NCI-H1417 (cell line): ENCODE results near the gene ABCB9.
A peak's percentile ranks its signal among the peaks of the same experiment; 100 is the strongest.

Experiments used
- DNase-seq, 3 experiments: peaks; one replicate each; lab custom pipeline; 2025; lab: John Stamatoyannopoulos, UW

The ABCB9 gene

DNA sequence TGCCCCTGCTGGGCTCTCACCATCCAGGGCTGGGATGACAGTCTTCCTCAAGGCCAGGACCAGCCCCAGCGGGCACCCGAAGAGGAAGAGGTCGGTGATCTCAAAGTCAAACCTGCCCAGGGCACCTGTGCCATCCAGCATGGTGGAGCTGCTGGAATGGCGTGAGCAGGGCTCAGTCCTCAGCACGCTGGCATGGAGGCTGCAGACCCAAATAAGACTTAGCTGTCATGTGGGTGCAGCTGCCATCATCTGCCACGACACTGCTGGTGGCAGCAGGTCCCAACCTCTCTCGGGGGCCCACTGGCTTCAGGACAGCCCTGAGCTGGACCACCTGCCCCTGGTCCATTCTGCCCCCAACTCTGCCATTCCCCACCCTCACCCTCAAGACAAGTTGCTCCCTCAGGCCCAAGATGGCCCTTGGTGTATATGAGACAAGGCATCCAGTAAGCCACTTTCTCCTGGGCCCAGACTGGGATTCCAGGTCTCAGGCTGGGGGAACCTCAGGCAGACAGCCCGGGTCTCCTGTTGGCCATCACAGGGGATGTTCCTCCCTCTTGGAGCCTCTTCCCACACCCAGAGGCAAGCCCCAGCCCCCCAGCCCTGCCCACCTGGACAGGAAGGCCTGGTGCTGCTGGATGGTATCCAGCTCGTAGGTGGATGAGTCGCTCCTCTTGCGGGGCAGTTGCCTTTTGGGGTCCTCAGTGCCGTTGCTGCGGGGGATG is 28.7 kb upstream of the ABCB9 start:
- DNase-seq: no peak

GRCh38 chr12:122994140-122994675 is 27.9 kb upstream of the ABCB9 start:
- DNase-seq: no peak

DNA sequence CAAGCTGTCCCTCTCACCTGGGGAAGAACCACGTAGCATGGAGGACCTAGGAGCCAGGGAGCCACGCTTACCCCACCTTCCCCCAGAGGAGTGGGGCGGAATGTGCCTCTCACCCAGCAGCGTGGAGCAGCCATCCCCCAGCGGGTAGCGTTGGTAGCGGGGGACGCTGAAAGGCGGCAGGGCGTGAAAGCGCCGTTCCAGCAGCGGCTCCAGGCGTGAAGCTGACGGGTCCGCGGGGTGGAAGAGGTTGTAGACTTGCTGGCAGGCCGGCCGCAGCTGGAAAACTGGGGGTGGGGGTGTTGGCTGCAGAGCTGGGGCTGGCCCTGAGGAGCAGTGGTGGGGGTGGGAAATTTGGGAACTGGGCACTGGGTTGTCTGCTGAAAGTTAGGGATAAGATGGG is 26.1 kb upstream of the ABCB9 start:
- DNase-seq: no peak

- DNase-seq: no peak
These were observed 25.5 kb upstream of the ABCB9 start for GRCh38 chr12:122991623-122992275.

DNA sequence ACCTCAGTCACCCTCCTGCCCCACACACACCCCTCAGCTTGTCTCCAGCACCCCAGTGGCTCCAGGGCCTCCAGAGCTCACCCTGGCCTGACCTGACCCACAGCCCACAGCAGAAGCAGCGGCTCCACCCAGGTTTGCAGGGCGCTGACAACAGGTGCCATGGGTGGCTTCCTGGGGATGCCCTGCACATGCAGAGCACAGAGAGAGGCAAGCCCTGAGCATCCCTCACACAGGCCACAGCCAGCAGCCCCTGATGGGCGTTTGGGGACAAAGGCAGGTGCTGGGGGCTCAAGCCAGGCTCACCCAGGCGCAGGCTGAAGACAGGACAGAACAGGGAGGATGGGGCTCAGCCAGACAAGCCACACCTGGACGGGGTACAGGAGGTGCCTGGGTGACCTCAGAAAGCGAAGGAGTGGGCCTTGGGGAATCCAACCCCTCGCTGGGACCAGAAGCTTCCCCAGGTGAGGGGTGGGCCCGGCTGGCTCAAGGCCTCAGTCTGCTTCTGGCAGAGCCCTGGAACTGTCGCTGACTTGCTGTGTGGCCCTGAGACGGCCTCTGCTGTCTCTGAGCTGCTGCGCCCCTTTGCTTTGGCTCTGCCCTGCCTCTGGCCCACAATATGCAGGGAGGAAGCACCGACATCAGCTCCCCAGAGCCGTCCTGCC is 24.8 kb upstream of the ABCB9 start:
- no peak for DNase-seq

GRCh38 chr12:122990561-122990960 is 24.3 kb upstream of the ABCB9 start:
- DNase-seq: peak in 2 of 3 experiments; percentile 62 to 83

DNA sequence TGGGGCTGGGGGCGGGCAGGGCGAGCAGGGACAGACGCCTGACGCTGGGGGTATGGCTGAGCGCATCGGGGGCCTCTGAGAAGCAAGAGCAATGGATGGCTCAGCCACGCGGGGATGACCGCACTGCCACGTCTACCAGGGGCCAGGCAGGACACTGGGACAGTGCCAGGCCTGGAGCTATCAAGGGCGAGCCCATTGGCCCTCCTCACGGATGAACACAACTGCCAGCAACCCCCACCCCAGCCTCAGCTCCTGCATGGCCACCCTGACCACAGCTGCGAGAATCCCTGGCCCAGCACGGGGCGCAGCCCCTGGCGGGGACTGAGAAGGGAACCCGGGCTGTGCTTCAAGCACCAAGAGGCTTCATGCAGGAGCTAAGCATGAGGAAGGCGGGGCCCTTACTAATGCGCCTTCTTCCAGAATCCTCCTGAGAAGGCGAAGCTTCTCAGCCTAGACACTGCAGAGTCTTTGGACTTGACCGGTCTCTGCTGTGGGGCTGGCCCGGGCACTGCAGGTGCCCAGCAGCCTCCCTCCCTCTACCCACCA is 23.7 kb upstream of the ABCB9 start:
- no peak for DNase-seq

DNA sequence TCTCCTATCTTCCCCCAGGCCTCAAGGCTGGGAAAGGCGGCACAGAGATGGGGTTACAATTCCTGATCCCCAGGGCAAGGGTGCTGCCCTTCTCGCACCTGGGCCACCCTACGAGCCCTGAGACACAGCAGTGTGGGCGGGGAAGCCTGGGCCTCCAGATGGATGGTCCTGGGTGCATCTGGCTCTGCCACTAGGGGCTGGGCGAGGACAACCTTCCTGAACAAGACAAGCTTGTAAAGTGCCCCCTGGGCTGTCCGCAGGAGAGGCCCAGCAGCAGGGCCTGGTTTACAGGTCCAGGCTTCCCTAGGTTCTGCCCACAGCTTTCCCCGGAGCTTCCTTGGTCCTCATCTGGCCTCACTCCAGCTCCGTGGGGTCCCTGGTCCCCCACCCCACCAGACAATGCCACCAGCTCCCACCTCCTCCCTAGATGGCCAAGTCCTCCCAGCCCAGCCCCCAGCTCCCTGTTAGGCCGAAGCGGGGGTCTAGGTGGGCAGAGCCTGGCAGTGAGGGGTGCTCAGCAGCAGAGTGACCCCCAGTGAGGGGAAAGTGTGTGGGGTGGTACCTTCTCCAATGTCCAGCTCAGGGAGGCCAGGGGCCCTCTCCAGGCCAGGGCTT is 23.1 kb upstream of the ABCB9 start:
- DNase-seq: no peak

GRCh38 chr12:122988612-122989212 is 22.4 kb upstream of the ABCB9 start:
- no peak for DNase-seq

DNA sequence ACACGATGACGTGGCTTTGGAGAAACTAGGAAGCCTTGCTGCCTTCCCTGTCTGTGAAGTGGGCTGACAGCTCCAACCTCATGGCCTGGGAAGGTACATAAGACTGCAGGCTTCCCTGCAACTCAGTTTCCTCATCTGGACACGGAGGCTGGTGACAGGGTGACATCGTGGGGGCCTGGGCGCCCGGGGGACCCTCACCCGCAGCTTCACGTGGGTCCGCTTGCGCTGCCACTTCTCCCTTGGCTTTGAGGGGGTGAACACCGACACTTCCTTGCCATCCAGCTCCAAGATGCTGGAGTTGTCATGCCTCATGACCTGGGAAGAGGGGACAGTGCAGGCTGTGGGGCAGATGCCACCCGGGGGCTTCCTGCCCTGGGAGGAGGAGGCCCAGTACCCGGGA is 21.8 kb upstream of the ABCB9 start:
- DNase-seq: no peak

- no peak for DNase-seq
These were observed 21.1 kb upstream of the ABCB9 start for GRCh38 chr12:122987086-122987951.

DNA sequence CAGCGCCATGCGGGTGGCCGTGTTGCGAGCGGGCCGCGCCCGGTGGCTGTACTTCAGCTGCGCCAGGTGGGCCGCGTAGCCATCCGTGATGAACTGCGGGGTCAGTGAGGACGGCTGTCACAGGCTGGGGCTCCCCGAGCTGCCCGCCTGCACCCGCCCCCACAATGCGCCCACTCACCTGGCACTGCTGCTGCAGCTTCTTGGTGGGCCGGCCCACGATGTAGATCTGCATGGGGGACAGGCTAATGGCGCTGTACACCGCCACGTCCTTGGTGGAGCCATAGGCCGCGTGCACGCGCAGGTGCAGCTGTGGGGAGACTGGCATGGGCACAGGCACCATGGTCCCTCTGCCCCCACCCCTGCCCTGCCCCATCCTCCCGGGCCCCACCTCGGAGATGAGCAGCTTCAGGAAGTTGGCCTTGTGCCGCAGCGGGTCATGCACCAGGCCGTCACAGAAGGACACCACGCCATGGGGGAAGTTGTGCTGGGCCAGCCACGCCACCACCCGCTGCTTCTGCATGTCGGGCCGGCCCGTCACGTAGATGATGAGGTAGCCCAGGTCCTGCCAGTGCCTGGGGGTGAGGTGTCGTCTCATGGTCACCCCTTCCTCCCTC is 20.1 kb upstream of the ABCB9 start:
- no peak for DNase-seq

GRCh38 chr12:122985338-122986257 is 19.3 kb upstream of the ABCB9 start:
- DNase-seq: no peak

- no peak for DNase-seq
These were observed 18.5 kb upstream of the ABCB9 start for GRCh38 chr12:122984612-122985337.

DNA sequence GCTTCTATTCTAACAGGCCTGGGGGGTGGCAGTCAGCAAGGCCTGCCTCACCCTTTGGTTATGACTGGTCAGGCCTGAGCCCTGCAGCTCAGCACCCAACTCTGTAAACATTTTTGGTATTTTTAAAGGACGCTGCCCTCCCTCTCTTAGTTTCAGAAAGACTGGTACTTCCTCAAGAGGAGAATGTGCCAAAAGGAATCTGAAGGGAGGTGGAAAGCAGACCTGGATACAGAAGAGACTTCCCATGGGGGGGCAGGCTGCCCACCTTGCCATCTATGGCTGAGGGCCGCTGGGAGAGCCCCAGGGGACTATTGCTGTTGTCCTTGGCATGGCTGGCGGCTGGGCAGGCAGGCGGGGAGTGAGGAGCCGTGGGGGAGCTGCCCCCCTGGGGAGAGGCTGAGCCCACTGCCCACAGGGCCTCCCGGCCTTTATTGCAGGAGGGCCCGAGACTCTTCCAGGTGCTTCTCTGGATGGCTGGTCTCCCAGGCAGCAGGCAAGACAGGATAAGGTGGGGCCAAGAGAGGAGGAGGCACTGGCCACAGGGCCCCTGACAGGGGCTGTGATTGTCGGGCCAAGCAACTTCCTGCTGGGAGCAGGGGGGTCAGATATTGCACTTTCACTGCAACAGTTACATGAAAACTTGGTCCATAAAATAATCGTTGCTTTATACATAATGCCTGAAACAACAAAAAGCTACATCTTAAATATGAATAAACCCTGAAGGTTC is 17.7 kb upstream of the ABCB9 start:
- DNase-seq: no peak

GRCh38 chr12:122982963-122983788 is 16.9 kb upstream of the ABCB9 start:
- DNase-seq: no peak

DNA sequence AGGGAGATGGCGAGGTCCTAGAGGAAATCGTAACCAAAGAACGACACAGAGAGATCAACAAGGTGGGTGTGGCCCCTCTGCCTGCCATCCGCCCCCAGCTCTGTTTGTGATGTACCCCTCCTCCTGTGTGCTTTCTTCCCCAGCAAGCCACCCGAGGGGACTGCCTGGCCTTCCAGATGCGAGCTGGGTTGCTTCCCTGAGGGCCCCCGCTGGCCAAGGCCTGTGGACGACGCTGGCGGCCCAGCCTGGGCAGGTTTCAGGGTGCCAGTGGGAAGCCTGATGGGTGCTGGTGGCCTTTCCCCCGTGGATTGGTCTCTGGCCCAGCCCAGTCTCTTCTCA is 16.2 kb upstream of the ABCB9 start:
- DNase-seq: no peak
